WTC11 (cell line): ENCODE data around the gene SLCO2A1. TPM values are rescaled to one million over a fixed set of nuclear protein-coding genes. Genes with fewer than 3 reads are reported as not detected.

Experiments used
- ATAC-seq: fragments of 200-7000 bp; cut with Tn5 transposase; 2 replicates; pipeline ENCODE4 v1.10.0; 2021; ENCODE audit warnings: mild to moderate bottlenecking, moderate library complexity
- CTCF ChIA-PET: fragments of 300-600 bp; sonication (Branson Sonifier 250); formaldehyde crosslinking; loops from one replicate; lab custom pipeline; 2021; ENCODE audit warnings: antibody characterized with exemption; lab: Charles Lee
- POLR2A ChIA-PET: fragments of 350-600 bp; sonication (Branson Sonifier 250); formaldehyde crosslinking; loops from one replicate; lab custom pipeline; 2021; ENCODE audit warnings: antibody characterized with exemption; lab: Charles Lee
- DNase-seq: peaks from one replicate; pipeline ENCODE4 v3.0.0; 2021; ENCODE audit warnings: low spot score
- H3K27ac Mint-ChIP-seq: 2 replicates; pipeline ENCODE4 v1.8.0; 2021; ENCODE audit warnings: mixed read lengths
- H3K27me3 Mint-ChIP-seq: 2 replicates; pipeline ENCODE4 v1.8.0; 2021; ENCODE audit warnings: low read depth, mild to moderate bottlenecking, moderate library complexity, mixed read lengths
- H3K36me3 Mint-ChIP-seq: 2 replicates; pipeline ENCODE4 v1.8.0; 2021; ENCODE audit warnings: mixed read lengths
- H3K4me1 Mint-ChIP-seq: 2 replicates; pipeline ENCODE4 v1.8.0; 2022; ENCODE audit warnings: mixed read lengths
- H3K4me3 Mint-ChIP-seq: 2 replicates; pipeline ENCODE4 v1.8.0; 2021; ENCODE audit warnings: mild to moderate bottlenecking, moderate library complexity, mixed read lengths
- H3K9me3 Mint-ChIP-seq: 2 replicates; pipeline ENCODE4 v1.8.0; 2021; ENCODE audit warnings: mixed read lengths
- ARID4B ChIP-seq: sonication (generic); formaldehyde crosslinking; IDR thresholded peaks from 2 replicates; pipeline ENCODE4 v1.8.0; 2023; ENCODE audit warnings: missing genetic modification reagents, mild to moderate bottlenecking, borderline replicate concordance
- ATF6 ChIP-seq: sonication (generic); formaldehyde crosslinking; IDR thresholded peaks from 2 replicates; pipeline ENCODE4 v1.8.1; 2023; ENCODE audit warnings: mild to moderate bottlenecking, missing genetic modification reagents
- CTCF ChIP-seq: fragments of 200-600 bp; IDR thresholded peaks from 2 replicates; pipeline ENCODE4 v1.8.0; 2022; ENCODE audit warnings: antibody characterized with exemption
- FOXJ3 ChIP-seq: sonication (generic); formaldehyde crosslinking; IDR thresholded peaks from 2 replicates; pipeline ENCODE4 v1.9.0; 2021; ENCODE audit warnings: missing genetic modification reagents, mild to moderate bottlenecking, borderline replicate concordance
- FOXP1 ChIP-seq: sonication (generic); formaldehyde crosslinking; IDR thresholded peaks from 2 replicates; pipeline ENCODE4 v1.8.0; 2022; ENCODE audit warnings: missing genetic modification reagents, mild to moderate bottlenecking, moderate library complexity, borderline replicate concordance
- HMGA2 ChIP-seq: fragments of 250-450 bp; sonication (Bioruptor Pico); IDR thresholded peaks from 2 replicates; pipeline ENCODE4 v1.4.0; 2021; ENCODE audit warnings: mild to moderate bottlenecking, moderate library complexity
- IRF1 ChIP-seq: sonication (generic); formaldehyde crosslinking; IDR thresholded peaks from 2 replicates; pipeline ENCODE4 v1.8.0; 2023; ENCODE audit warnings: missing genetic modification reagents
- MLX ChIP-seq: sonication (generic); formaldehyde crosslinking; IDR thresholded peaks from 2 replicates; pipeline ENCODE4 v1.8.1; 2023; ENCODE audit warnings: mild to moderate bottlenecking, missing genetic modification reagents, moderate library complexity
- MYBL2 ChIP-seq: sonication (generic); formaldehyde crosslinking; IDR thresholded peaks from 2 replicates; pipeline ENCODE4 v1.8.1; 2023; ENCODE audit warnings: mild to moderate bottlenecking, moderate library complexity, missing genetic modification reagents
- NR1H2 ChIP-seq: sonication (generic); formaldehyde crosslinking; IDR thresholded peaks from 2 replicates; pipeline ENCODE4 v1.9.0; 2021; ENCODE audit warnings: mild to moderate bottlenecking, moderate library complexity, missing genetic modification reagents
- OVOL2 ChIP-seq: fragments of 250-450 bp; sonication (Bioruptor Pico); IDR thresholded peaks from 2 replicates; pipeline ENCODE4 v1.9.0; 2021; ENCODE audit warnings: mild to moderate bottlenecking, borderline replicate concordance
- RORB ChIP-seq: fragments of 250-450 bp; sonication (Bioruptor Pico); IDR thresholded peaks from 2 replicates; pipeline ENCODE4 v1.9.0; 2021; ENCODE audit warnings: mild to moderate bottlenecking
- TEAD1 ChIP-seq: sonication (generic); formaldehyde crosslinking; IDR thresholded peaks from 2 replicates; pipeline ENCODE4 v1.8.0; 2022; ENCODE audit warnings: mild to moderate bottlenecking, missing genetic modification reagents
- TEAD4 ChIP-seq: sonication (generic); formaldehyde crosslinking; IDR thresholded peaks from 2 replicates; pipeline ENCODE4 v1.8.0; 2022; ENCODE audit warnings: mild to moderate bottlenecking, missing genetic modification reagents
- TP53 ChIP-seq: sonication (generic); formaldehyde crosslinking; IDR thresholded peaks from 2 replicates; pipeline ENCODE4 v1.8.1; 2023; ENCODE audit warnings: mild to moderate bottlenecking, missing genetic modification reagents
- ZNF281 ChIP-seq: sonication (generic); formaldehyde crosslinking; IDR thresholded peaks from 2 replicates; pipeline ENCODE4 v1.8.0; 2023; ENCODE audit warnings: mild to moderate bottlenecking, missing genetic modification reagents
- ZNF425 ChIP-seq: fragments of 250-450 bp; sonication (Bioruptor Pico); conservative IDR thresholded peaks from 2 replicates; pipeline ENCODE4 v1.9.0; 2021; ENCODE audit warnings: mild to moderate bottlenecking
- total RNA-seq: library from RNA; stranded (reverse); gene quantifications from 3 replicates; pipeline ENCODE4 v1.2.3, GENCODE V29; 2021

The SLCO2A1 gene
- total RNA-seq, 1 experiment from 2014 or later, result 3.3 TPM

- TF ChIP-seq FOXJ3 (CRISPR knock-in tag) (no peak), TEAD1 (no peak), FOXP1 (CRISPR knock-in tag) (no peak), ARID4B (no peak), OVOL2 (no peak), NR1H2 (CRISPR knock-in tag) (no peak)
Observed at GRCh38 chr3:133905376-133905775, 124.3 kb downstream of the SLCO2A1 start (continued).

- CTCF ChIA-PET, result no interaction called here
- peaks cover 4% of the 10 kb centered on the region for H3K9me3 Mint-ChIP-seq
- peaks cover 15% of the 10 kb centered on the region for H3K27me3 Mint-ChIP-seq
- H3K36me3 Mint-ChIP-seq, result no peaks in the 10 kb centered on the region
- POLR2A ChIA-PET, result no interaction called here
- ATAC-seq (no peak), DNase-seq (no peak)
- no peaks in the 10 kb centered on the region for H3K4me1 Mint-ChIP-seq
- H3K27ac Mint-ChIP-seq, result no peak overlapping the region
- no peak overlapping the region for H3K4me3 Mint-ChIP-seq
- TF ChIP-seq HMGA2, result no peak
- TF ChIP-seq ZNF425 (CRISPR knock-in tag), result no peak
- no peak for TF ChIP-seq TEAD4 (CRISPR knock-in tag)
- no peak for TF ChIP-seq MLX (CRISPR knock-in tag)
- no peak for TF ChIP-seq ZNF281
- no peak for TF ChIP-seq ATF6 (CRISPR knock-in tag)
- TF ChIP-seq ARID4B, result no peak
- TF ChIP-seq CTCF, result no peak
- no peak for TF ChIP-seq IRF1
- TF ChIP-seq TP53 (CRISPR knock-in tag), result no peak
- no peak for TF ChIP-seq OVOL2
- TF ChIP-seq RORB (CRISPR knock-in tag), result no peak
- TF ChIP-seq MYBL2 (CRISPR knock-in tag), result no peak
Observed at GRCh38 chr3:133901847-133902246, 127.9 kb downstream of the SLCO2A1 start.
